Natural killer cell (primary cell): ENCODE results near the gene TEX12. TPM values are rescaled to one million over a fixed set of nuclear protein-coding genes. Genes with fewer than 3 reads are reported as not detected.
A peak's percentile ranks its signal among the peaks of the same experiment; 100 is the strongest.

ENCODE experiments used
- ATAC-seq, 3 donors: fragments of 150-1000 bp in 2 of 3; fragments of 200-7000 bp in 1 of 3; cut with Tn5 transposase; 1 replicate in 1 of 3; 2 replicates in 2 of 3; pipeline ENCODE4 v1.10.0; 2021; ENCODE audit warnings: mild to moderate bottlenecking in 2 of 3, moderate library complexity in 2 of 3
- DNase-seq, 2 donors: peaks; one replicate each; pipeline versions ENCODE4 v3.0.0 to v3.0.0-alpha.2; 2013 to 2021; ENCODE audit warnings: mixed read lengths in 1 of 2
- H3K27ac ChIP-seq: one replicate; pipeline ENCODE4 v1.5.1; 2013; ENCODE audit warnings: mild to moderate bottlenecking, low read length
- H3K27me3 ChIP-seq: one replicate; pipeline ENCODE4 v1.6.1; 2013; ENCODE audit warnings: low read length; ENCODE audit not compliant: control insufficient read depth, insufficient read depth
- H3K36me3 ChIP-seq: one replicate; pipeline ENCODE4 v1.6.1; 2013; ENCODE audit warnings: low read length; ENCODE audit not compliant: control insufficient read depth, insufficient read depth
- H3K4me1 ChIP-seq: one replicate; pipeline ENCODE4 v1.6.1; 2013; ENCODE audit warnings: low read length; ENCODE audit not compliant: control insufficient read depth, insufficient read depth
- H3K4me3 ChIP-seq: one replicate; pipeline ENCODE4 v1.5.1; 2013; ENCODE audit warnings: low read length
- H3K9me3 ChIP-seq: one replicate; pipeline ENCODE4 v1.6.1; 2013; ENCODE audit warnings: low read length; ENCODE audit not compliant: control insufficient read depth, insufficient read depth
- H3K27ac Mint-ChIP-seq, 2 donors: one replicate each; pipeline ENCODE4 v1.8.0; 2022; ENCODE audit warnings: mild to moderate bottlenecking in 2 of 2, mixed read lengths in 2 of 2, moderate library complexity in 1 of 2
- H3K27me3 Mint-ChIP-seq, 2 donors: one replicate each; pipeline ENCODE4 v1.8.0; 2022; ENCODE audit warnings: low read depth in 2 of 2, mixed read lengths in 2 of 2
- H3K36me3 Mint-ChIP-seq: one replicate; pipeline ENCODE4 v1.8.0; 2022; ENCODE audit warnings: mixed read lengths
- H3K4me1 Mint-ChIP-seq, 2 donors: one replicate each; pipeline ENCODE4 v1.8.0; 2022; ENCODE audit warnings: mixed read lengths in 2 of 2
- H3K4me3 Mint-ChIP-seq: one replicate; pipeline ENCODE4 v1.8.0; 2022; ENCODE audit warnings: mild to moderate bottlenecking, moderate library complexity, mixed read lengths
- H3K9me3 Mint-ChIP-seq, 2 donors: one replicate each; pipeline ENCODE4 v1.8.0; 2022; ENCODE audit warnings: mixed read lengths in 2 of 2
- WGBS: methylation state at CpG from one replicate; pipeline ENCODE4 v1.1.7; 2013; ENCODE audit warnings: missing lambda C conversion rate; ENCODE audit not compliant: insufficient coverage; 5-methylcytosine and 5-hydroxymethylcytosine counted together
- intact Hi-C: fragments of 100-400 bp; cut with micrococcal nuclease; formaldehyde crosslinking; loops from one replicate; pipeline ENCODE4 v1.14.2; 2022
- total RNA-seq, 4 donors: library from RNA; stranded (reverse); fragments of 120-200 nt in 1 of 4; gene quantifications; one replicate each; pipeline versions ENCODE4 v1.2.3 to v1.2.4, GENCODE V29; 2013 to 2022
- TF ChIP-seq, protein P1 (sequence below): fragments of 200-600 bp; IDR thresholded peaks from one replicate; pipeline ENCODE4 v1.8.0; 2022; ENCODE audit warnings: antibody characterized with exemption

Gene TEX12
- under 1 TPM; 0.45 to 0.82 (median 0.50) TPM for total RNA-seq
- 1.4 TPM for total RNA-seq (2013)

- Mint-ChIP-seq H3K27ac (no peak within 1 kb of the TSS), H3K9me3 (no peaks in the 10 kb centered on the region), H3K4me1 (peaks cover 20 to 23% of the 10 kb centered on the region in 2 donors), H3K4me3 (no peak within 1 kb of the TSS), H3K36me3 (no peaks in the 10 kb centered on the region), H3K27me3 (peaks cover 0 to 5% of the 10 kb centered on the region in 2 donors)
- H3K9me3 ChIP-seq, result no peaks in the 10 kb centered on the region
- WGBS, result 93% methylated on average over 24 of the region's 25 CpGs
- no peak within 1 kb of the TSS for H3K27ac ChIP-seq
- no peak within 1 kb of the TSS for H3K4me3 ChIP-seq
- peaks cover 2% of the 10 kb centered on the region for H3K4me1 ChIP-seq
- no peaks in the 10 kb centered on the region for H3K27me3 ChIP-seq
- DNase-seq, result no peak
- H3K36me3 ChIP-seq, result no peaks in the 10 kb centered on the region
- intact Hi-C loops, result no loop called here
- no peak for ATAC-seq
- TF ChIP-seq, protein P1, sequence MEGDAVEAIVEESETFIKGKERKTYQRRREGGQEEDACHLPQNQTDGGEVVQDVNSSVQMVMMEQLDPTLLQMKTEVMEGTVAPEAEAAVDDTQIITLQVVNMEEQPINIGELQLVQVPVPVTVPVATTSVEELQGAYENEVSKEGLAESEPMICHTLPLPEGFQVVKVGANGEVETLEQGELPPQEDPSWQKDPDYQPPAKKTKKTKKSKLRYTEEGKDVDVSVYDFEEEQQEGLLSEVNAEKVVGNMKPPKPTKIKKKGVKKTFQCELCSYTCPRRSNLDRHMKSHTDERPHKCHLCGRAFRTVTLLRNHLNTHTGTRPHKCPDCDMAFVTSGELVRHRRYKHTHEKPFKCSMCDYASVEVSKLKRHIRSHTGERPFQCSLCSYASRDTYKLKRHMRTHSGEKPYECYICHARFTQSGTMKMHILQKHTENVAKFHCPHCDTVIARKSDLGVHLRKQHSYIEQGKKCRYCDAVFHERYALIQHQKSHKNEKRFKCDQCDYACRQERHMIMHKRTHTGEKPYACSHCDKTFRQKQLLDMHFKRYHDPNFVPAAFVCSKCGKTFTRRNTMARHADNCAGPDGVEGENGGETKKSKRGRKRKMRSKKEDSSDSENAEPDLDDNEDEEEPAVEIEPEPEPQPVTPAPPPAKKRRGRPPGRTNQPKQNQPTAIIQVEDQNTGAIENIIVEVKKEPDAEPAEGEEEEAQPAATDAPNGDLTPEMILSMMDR, result no peak
Measured at GRCh38 chr11:112167145-112167544, at the start of gene TEX12. Gene TEX12, plus strand, starts transcription at chr11:112167372. Its CDS starts 1,897 bp downstream, at chr11:112169269.

GRCh38 chr11:112118176-112118575 lies 49.0 kb upstream of the TEX12 start:
- H3K27me3 Mint-ChIP-seq, result no peaks in the 10 kb centered on the region
- no peak overlapping the region for H3K4me3 Mint-ChIP-seq
- Histone ChIP-seq H3K4me3 (no peak overlapping the region), H3K27ac (no peak overlapping the region), H3K4me1 (no peaks in the 10 kb centered on the region), H3K27me3 (no peaks in the 10 kb centered on the region), H3K36me3 (no peaks in the 10 kb centered on the region), H3K9me3 (no peaks in the 10 kb centered on the region)
- H3K36me3 Mint-ChIP-seq, result no peaks in the 10 kb centered on the region
- 100% methylated on average over 1 of the region's 2 CpGs for WGBS
- H3K9me3 Mint-ChIP-seq, result no peaks in the 10 kb centered on the region
- intact Hi-C loops, result no loop called here
- ATAC-seq, result peak in 1 of 3 donors; percentile 34
- no peak overlapping the region for H3K27ac Mint-ChIP-seq
- TF ChIP-seq, protein P1, result no peak
- no peak for DNase-seq
- peaks cover 4 to 5% of the 10 kb centered on the region in 2 donors for H3K4me1 Mint-ChIP-seq

DNA sequence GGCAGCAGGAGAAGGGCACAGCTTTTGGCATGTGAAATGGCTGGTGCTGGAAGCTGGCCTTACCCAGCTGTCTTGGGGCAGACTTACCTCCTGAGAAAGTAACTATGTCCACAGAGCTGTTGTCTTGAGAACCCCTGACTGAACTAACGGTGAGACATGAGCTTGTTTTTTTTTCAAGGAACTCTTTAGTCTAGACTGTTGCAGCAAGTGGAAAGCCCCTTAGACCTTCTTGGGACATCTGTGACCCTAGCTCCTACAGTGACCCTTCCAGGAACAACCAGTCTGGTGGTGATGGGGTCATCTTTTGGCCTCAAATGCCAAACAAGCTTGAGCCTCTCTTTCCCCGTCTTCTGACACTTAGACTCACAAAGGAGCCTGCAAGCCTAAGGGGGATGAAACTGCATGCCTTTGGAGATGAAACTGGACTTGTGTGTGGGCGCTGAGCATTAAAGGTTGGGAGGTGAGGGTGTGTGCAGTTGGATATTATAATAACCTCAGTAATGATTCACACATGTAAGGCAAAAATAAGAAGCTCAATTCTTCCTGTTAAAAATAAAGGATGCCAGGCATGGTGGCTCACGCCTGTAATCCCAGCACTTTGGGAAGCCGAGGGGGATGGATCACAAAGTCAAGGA lies 45.1 kb upstream of the TEX12 start:
- intact Hi-C loops, result no loop called here
- H3K27me3 ChIP-seq, result no peaks in the 10 kb centered on the region
- TF ChIP-seq, protein P1, result no peak
- H3K4me3 ChIP-seq, result no peak overlapping the region
- Mint-ChIP-seq H3K4me1 (no peaks in the 10 kb centered on the region), H3K27ac (no peak overlapping the region), H3K9me3 (no peaks in the 10 kb centered on the region), H3K36me3 (no peaks in the 10 kb centered on the region), H3K4me3 (no peak overlapping the region), H3K27me3 (no peaks in the 10 kb centered on the region)
- H3K27ac ChIP-seq, result no peak overlapping the region
- H3K9me3 ChIP-seq, result no peaks in the 10 kb centered on the region
- H3K36me3 ChIP-seq, result no peaks in the 10 kb centered on the region
- H3K4me1 ChIP-seq, result no peaks in the 10 kb centered on the region
- 98% methylated on average over 5 of the region's 5 CpGs for WGBS
- DNase-seq (no peak), ATAC-seq (no peak)

- no peak overlapping the region for H3K4me3 Mint-ChIP-seq
- H3K27me3 ChIP-seq, result no peaks in the 10 kb centered on the region
- no peaks in the 10 kb centered on the region for H3K4me1 Mint-ChIP-seq
- no peak overlapping the region for H3K27ac ChIP-seq
- 98% methylated on average over 4 of the region's 4 CpGs for WGBS
- H3K4me3 ChIP-seq, result no peak overlapping the region
- DNase-seq (no peak), ATAC-seq (no peak)
- no peaks in the 10 kb centered on the region for H3K9me3 Mint-ChIP-seq
- no peaks in the 10 kb centered on the region for H3K27me3 Mint-ChIP-seq
- H3K27ac Mint-ChIP-seq, result no peak overlapping the region
- H3K4me1 ChIP-seq, result no peaks in the 10 kb centered on the region
- no peaks in the 10 kb centered on the region for H3K36me3 ChIP-seq
- intact Hi-C loops, result no loop called here
- TF ChIP-seq, protein P1, result no peak
- no peaks in the 10 kb centered on the region for H3K9me3 ChIP-seq
- no peaks in the 10 kb centered on the region for H3K36me3 Mint-ChIP-seq
Measured at GRCh38 chr11:112123129-112123528, 44.0 kb upstream of the TEX12 start.
